ENCODE measurements around the gene B4GALNT1. TPM values are rescaled to one million over a fixed set of nuclear protein-coding genes. Genes with fewer than 3 reads are reported as not detected.

The B4GALNT1 gene
- total and polyA plus RNA-seq, 10 of the 15 experiments (the other 5 are each of a cell fraction or from before 2014, with no cell fraction given), result 0.01 to 0.38 (median 0.14) TPM; not detected in 3

DNA sequence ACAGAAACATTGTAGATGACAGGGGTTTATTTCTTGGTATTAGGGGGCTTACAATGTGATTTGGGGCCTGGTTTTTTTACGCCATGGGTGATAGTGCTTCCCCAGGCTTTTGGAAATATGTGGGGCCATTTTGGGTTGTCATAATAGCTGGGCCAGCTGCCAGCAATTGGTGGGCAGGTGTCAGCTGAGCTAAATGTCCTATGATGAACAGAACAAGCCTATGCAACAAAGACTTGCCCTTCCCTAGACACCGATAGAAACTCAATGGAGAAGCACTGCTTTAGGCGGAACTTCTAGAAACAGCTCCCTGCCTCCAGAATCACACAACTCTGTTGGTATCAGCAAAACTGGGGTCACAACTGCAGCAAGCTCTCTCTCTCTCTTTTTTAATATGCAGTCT, 5.1 kb upstream of the B4GALNT1 start (continued):
- TF ChIP-seq EGR1 (IDR thresholded peaks at IDR 0.05; ENCODE audit: borderline replicate concordance in 1 of 2, low read depth in 2 of 2, low read length in 2 of 2) (no peak), SPI1 (IDR thresholded peaks at IDR 0.05; ENCODE audit: borderline replicate concordance, insufficient read depth, low read depth, low read length) (no peak)

DNA sequence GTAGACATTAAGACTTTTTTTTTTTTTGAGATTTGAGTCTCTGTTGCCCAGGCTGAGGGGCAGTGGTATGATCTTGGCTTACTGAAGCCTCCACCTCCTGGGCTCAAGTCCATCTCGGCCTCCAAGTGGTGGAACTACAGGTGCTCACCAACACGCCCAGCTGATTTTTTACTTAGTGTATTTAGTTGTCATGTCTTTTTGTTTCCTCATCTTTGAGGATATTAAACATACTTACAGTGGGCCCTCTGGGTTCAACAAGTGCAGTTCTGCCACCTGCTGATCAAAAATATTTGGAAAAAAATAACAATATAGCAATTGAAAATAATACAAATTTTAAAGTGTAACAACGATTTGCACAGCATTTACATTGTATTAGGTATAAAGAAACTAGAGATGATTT, 4.4 kb upstream of the B4GALNT1 start:
- Histone ChIP-seq H3K4me2 (ENCODE audit: control insufficient read depth, insufficient read depth) (no peak overlapping the region), H3K36me3 (ENCODE audit: control insufficient read depth in 2 of 2, insufficient read depth in 2 of 2, low read length in 1 of 2) (no peaks in the 10 kb centered on the region), H3K4me3 (no peak overlapping the region), H3K79me2 (ENCODE audit: control insufficient read depth, insufficient read depth, low read length) (no peaks in the 10 kb centered on the region), H3K27ac (ENCODE audit: control insufficient read depth, insufficient read depth) (no peak overlapping the region), H3K9ac (ENCODE audit: control insufficient read depth, insufficient read depth, low read length) (no peak overlapping the region), H3K4me1 (ENCODE audit: control insufficient read depth, insufficient read depth, low read length) (no peaks in the 10 kb centered on the region), H3K27me3 (replicated peaks in 1 of 2; ENCODE audit: control insufficient read depth in 2 of 2, insufficient read depth in 2 of 2, low read length in 1 of 2) (no peaks in the 10 kb centered on the region; a peak in 1 of 4 replicates), H2AFZ (ENCODE audit: control insufficient read depth, low read depth, low read length) (no peak overlapping the region), H4K20me1 (ENCODE audit: control insufficient read depth, insufficient read depth) (no peaks in the 10 kb centered on the region), H3K9me3 (replicated peaks; ENCODE audit: control insufficient read depth, insufficient read depth, low read length) (no peaks in the 10 kb centered on the region)
- DNase-seq (ENCODE audit: low read depth, low spot score) (no peak), FAIRE-seq (no peak), ATAC-seq (no peak)
- WGBS (ENCODE audit: insufficient coverage, insufficient replicate concordance, low lambda C conversion rate, missing lambda C conversion rate), result 10% methylated on average over 3 of the region's 3 CpGs
- TF ChIP-seq POU2F2 (IDR thresholded peaks at IDR 0.05; ENCODE audit: borderline replicate concordance, low read depth, low read length) (no peak), TCF7 (IDR thresholded peaks at IDR 0.05; ENCODE audit: borderline replicate concordance) (no peak), SUPT20H (IDR thresholded peaks at IDR 0.05; ENCODE audit: borderline replicate concordance, control insufficient read depth, low read depth, low read length) (no peak), EED (IDR thresholded peaks at IDR 0.05; ENCODE audit: low read depth) (no peak), CREB1 (IDR thresholded peaks at IDR 0.05; ENCODE audit: low read depth) (no peak), ATF3 (IDR thresholded peaks at IDR 0.05; ENCODE audit: borderline replicate concordance, extremely low read depth, low read depth, low read length) (no peak), HCFC1 (IDR thresholded peaks at IDR 0.05; ENCODE audit: low read length) (no peak), FOS (IDR thresholded peaks at IDR 0.05; ENCODE audit: borderline replicate concordance, extremely low read depth, insufficient read length) (no peak), RCOR1 (conservative IDR thresholded peaks at IDR 0.05; ENCODE audit: low read depth, low read length) (no peak), ZBTB11 (CRISPR knock-in tag; IDR thresholded peaks at IDR 0.05) (no peak)
- TF ChIP-seq, protein P1, sequence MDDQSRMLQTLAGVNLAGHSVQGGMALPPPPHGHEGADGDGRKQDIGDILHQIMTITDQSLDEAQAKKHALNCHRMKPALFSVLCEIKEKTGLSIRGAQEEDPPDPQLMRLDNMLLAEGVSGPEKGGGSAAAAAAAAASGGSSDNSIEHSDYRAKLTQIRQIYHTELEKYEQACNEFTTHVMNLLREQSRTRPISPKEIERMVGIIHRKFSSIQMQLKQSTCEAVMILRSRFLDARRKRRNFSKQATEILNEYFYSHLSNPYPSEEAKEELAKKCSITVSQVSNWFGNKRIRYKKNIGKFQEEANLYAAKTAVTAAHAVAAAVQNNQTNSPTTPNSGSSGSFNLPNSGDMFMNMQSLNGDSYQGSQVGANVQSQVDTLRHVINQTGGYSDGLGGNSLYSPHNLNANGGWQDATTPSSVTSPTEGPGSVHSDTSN (IDR thresholded peaks at IDR 0.05; ENCODE audit: insufficient replicate concordance, low read depth, low read length), result no peak
- ChIA-PET RAD21 (ENCODE audit: unreplicated experiment) (interaction anchor here (1.1 to 1.3 kb wide), 2 partner anchors 23 to 56 kb away, joined by 3 read pairs; no protein-coding TSS in a partner anchor), POLR2A (no interaction called here), CTCF (interaction anchor here (0.7 to 6.1 kb wide), 4 partner anchors 17 to 182 kb away, joined by 3 to 38 read pairs (median 4); no protein-coding TSS in a partner anchor), SMC1A (ENCODE audit: uncharacterized antibody, unreplicated experiment) (interaction anchor here (0.7 to 3.1 kb wide), 3 partner anchors 53 to 803 kb away, joined by 3 to 15 read pairs (median 9); no protein-coding TSS in a partner anchor)
- in situ Hi-C loops (cut with MboI), result no loop called here
- BruUV-seq (replicated peaks), result no TSS peak
- intact Hi-C loops (cut with micrococcal nuclease; ENCODE audit: unreplicated experiment), result no loop called here
